Liver (tissue), 9 donors: Measurements from ENCODE around the gene CEMIP. TPM values are rescaled to one million over a fixed set of nuclear protein-coding genes. Genes with fewer than 3 reads are reported as not detected.

Experiments used
- DNase-seq: peaks from one replicate; pipeline ENCODE4 v3.0.0-alpha.2; 2017; ENCODE audit warnings: low spot score
- H3K27ac ChIP-seq, 2 donors: one replicate each; pipeline ENCODE4 v1.7.0; 2013; ENCODE audit warnings: inconsistent platforms in 2 of 2, low read length in 2 of 2, control low read depth in 1 of 2, low read depth in 1 of 2, mild to moderate bottlenecking in 1 of 2
- H3K27me3 ChIP-seq, 4 donors: one replicate each; pipeline versions ENCODE4 v1.6.1 to v1.7.0; 2013; ENCODE audit warnings: low read length in 3 of 4, inconsistent platforms in 1 of 4, mild to moderate bottlenecking in 1 of 4, moderate library complexity in 1 of 4; ENCODE audit not compliant: control insufficient read depth in 4 of 4, insufficient read depth in 4 of 4
- H3K36me3 ChIP-seq, 4 donors: one replicate each; pipeline versions ENCODE4 v1.6.1 to v1.7.0; 2013; ENCODE audit warnings: low read length in 3 of 4, mild to moderate bottlenecking in 3 of 4, low read depth in 1 of 4, moderate library complexity in 1 of 4; ENCODE audit not compliant: control insufficient read depth in 4 of 4, insufficient read depth in 3 of 4
- H3K4me1 ChIP-seq, 4 donors: one replicate each; pipeline versions ENCODE4 v1.6.1 to v1.7.0; 2013; ENCODE audit warnings: low read length in 3 of 4, mild to moderate bottlenecking in 3 of 4, moderate library complexity in 1 of 4; ENCODE audit not compliant: control insufficient read depth in 4 of 4, insufficient read depth in 4 of 4
- H3K4me3 ChIP-seq, 3 donors: one replicate each; pipeline versions ENCODE4 v1.6.1 to v1.7.0; 2013; ENCODE audit warnings: low read length in 3 of 3, control low read depth in 1 of 3, low read depth in 1 of 3, mild to moderate bottlenecking in 1 of 3
- H3K9ac ChIP-seq, 2 donors: one replicate each; pipeline ENCODE4 v1.7.0; 2013; ENCODE audit warnings: low read length in 2 of 2, mild to moderate bottlenecking in 2 of 2, moderate library complexity in 2 of 2, control low read depth in 1 of 2, low read depth in 1 of 2
- H3K9me3 ChIP-seq, 4 donors: one replicate each; pipeline versions ENCODE4 v1.6.1 to v1.7.0; 2013; ENCODE audit warnings: low read length in 3 of 4; ENCODE audit not compliant: control insufficient read depth in 4 of 4
- ATF3 ChIP-seq: IDR thresholded peaks from 2 replicates; pipeline ENCODE4 v1.6.1; 2016; ENCODE audit warnings: antibody characterized with exemption
- EGR1 ChIP-seq, 2 donors: IDR thresholded peaks; 2 replicates each; pipeline ENCODE4 v1.6.1; 2016 to 2018; ENCODE audit warnings: antibody characterized with exemption in 2 of 2, low read depth in 2 of 2
- FOXA2 ChIP-seq: IDR thresholded peaks from 2 replicates; pipeline ENCODE4 v1.6.1; 2016; ENCODE audit warnings: antibody characterized with exemption
- GABPA ChIP-seq, 2 donors: IDR thresholded peaks in 1 of 2; conservative IDR thresholded peaks in 1 of 2; 2 replicates each; pipeline ENCODE4 v1.6.1; 2016; ENCODE audit warnings: antibody characterized with exemption in 2 of 2, mild to moderate bottlenecking in 1 of 2, moderate library complexity in 1 of 2
- HNF4G ChIP-seq: IDR thresholded peaks from 2 replicates; pipeline ENCODE4 v1.6.1; 2016; ENCODE audit warnings: antibody characterized with exemption
- JUND ChIP-seq, 2 donors: IDR thresholded peaks; 2 replicates each; pipeline ENCODE4 v1.6.1; 2016; ENCODE audit warnings: antibody characterized with exemption in 2 of 2
- RAD21 ChIP-seq, 2 donors: IDR thresholded peaks; 2 replicates each; pipeline ENCODE4 v1.6.1; 2016; ENCODE audit warnings: antibody characterized with exemption in 2 of 2, mild to moderate bottlenecking in 2 of 2
- REST ChIP-seq: IDR thresholded peaks from 2 replicates; pipeline ENCODE4 v1.6.1; 2016; ENCODE audit warnings: antibody characterized with exemption, mild to moderate bottlenecking
- RXRA ChIP-seq, 2 donors: IDR thresholded peaks; 2 replicates each; pipeline ENCODE4 v1.6.1; 2017 to 2018; ENCODE audit warnings: antibody characterized with exemption in 2 of 2, mild to moderate bottlenecking in 1 of 2
- SP1 ChIP-seq: IDR thresholded peaks from 2 replicates; pipeline ENCODE4 v1.6.1; 2018; ENCODE audit warnings: antibody characterized with exemption, mild to moderate bottlenecking
- ZBTB33 ChIP-seq: IDR thresholded peaks from 2 replicates; pipeline ENCODE4 v1.6.1; 2016; ENCODE audit warnings: antibody characterized with exemption
- WGBS: extraction: QIAGEN DNeasy Blood & Tissue Kit; methylation state at CpG from one replicate; pipeline ENCODE4 v1.1.7; 2013; 5-methylcytosine and 5-hydroxymethylcytosine counted together
- polyA plus RNA-seq, 2 donors: library from polyadenylated mRNA; stranded (reverse) in 1 of 2; unstranded in 1 of 2; fragments of 200-250 nt in 1 of 2; fragments of >200 nt in 1 of 2; fragmentation: Nextera tagmentation in 1 of 2; extraction: Ambion mirVana in 1 of 2; gene quantifications; one replicate each; pipeline versions ENCODE4 v1.2.1 to v1.2.3, GENCODE V29; 2013 to 2015
- total RNA-seq, 2 donors: library from RNA; depleted of rRNA; stranded (reverse); fragments of >200 nt; gene quantifications; one replicate each; pipeline ENCODE4 v1.2.3, GENCODE V29; 2014
- TF ChIP-seq, protein P1 (sequence below): IDR thresholded peaks from 2 replicates; pipeline ENCODE4 v1.6.1; 2016; ENCODE audit warnings: antibody characterized with exemption
- donor health status: healthy.
- donor health status: healthy.
- donor health status: healthy.
- donor health status: healthy.
- donor health status: healthy.

Gene CEMIP
- total and polyA plus RNA-seq, 4 donors = under 0.01 to 0.89 (median 0.21) TPM

DNA sequence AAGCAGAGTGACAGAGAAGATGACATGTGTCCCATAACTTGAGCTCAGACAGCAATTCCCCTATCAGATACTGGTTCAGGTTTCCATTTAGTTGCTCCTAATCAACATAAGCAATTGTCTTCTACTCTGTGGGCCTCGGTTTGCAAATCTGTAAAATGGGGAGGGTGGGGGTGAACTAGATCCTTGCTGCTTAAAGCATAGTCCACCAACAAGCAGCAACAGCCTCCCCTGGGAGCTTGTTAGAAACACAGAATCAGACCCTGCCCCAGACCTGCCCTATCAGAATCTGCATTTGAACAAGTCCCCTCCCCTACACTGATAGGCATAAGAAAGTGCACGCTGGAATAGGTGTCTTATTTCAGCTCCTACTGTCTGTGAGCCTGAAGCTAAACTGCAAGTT, 87.8 kb downstream of the CEMIP start (continued):
- no peak for TF ChIP-seq SP1
- TF ChIP-seq REST = no peak
- TF ChIP-seq HNF4G = no peak

DNA sequence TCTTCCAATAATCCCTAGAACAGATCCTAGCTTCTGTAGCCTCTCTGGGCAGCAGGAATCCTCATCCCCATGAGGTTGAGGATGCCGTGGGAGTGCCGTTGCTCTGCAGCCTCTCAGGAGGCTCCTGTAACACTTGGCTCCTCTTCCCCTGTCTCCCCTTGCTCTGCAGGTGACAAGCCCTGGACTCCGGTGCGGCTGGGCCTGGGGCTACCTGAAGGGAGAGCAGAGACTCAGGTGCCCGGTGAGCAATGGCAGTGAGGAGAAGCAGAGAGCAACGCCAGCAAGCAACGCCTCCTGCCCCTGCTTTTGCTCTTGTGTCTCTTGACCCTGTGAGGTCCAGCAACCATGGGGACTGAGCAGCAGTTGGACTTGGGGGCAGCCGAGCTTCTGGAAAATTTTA, 91.2 kb downstream of the CEMIP start:
- Histone ChIP-seq H3K9me3 (no peaks in the 10 kb centered on the region), H3K4me1 (no peaks in the 10 kb centered on the region), H3K36me3 (no peaks in the 10 kb centered on the region), H3K27ac (no peak overlapping the region), H3K9ac (no peak overlapping the region), H3K4me3 (no peak overlapping the region), H3K27me3 (no peaks in the 10 kb centered on the region)
- no peak for DNase-seq
- TF ChIP-seq, protein P1, sequence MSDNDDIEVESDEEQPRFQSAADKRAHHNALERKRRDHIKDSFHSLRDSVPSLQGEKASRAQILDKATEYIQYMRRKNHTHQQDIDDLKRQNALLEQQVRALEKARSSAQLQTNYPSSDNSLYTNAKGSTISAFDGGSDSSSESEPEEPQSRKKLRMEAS = no peak
- WGBS = 89% methylated on average over 8 of the region's 8 CpGs

DNA sequence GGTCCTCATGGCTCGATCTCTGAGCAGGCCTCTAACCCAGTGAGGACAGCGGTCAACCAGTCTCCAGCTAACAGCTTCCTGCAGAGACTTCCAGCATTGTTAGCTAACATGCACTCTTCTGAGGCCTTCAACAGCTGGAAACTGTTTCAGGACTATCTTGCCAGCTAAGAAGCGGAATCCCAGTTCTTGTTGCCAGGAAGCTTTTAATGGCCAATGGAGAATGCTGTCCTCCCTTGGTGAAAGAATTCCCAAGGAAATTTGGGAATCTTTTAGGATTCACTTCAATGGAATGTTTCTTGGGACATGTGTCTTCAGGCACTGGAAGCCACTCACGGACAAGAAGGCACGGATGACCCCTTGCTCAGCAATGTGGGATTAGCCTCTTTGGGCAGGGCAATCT, 91.7 kb downstream of the CEMIP start:
- DNase-seq = no peak
- 91% methylated on average over 5 of the region's 5 CpGs for WGBS
- Histone ChIP-seq H3K9me3 (no peaks in the 10 kb centered on the region), H3K4me1 (no peaks in the 10 kb centered on the region), H3K4me3 (no peak overlapping the region), H3K9ac (no peak overlapping the region), H3K27me3 (no peaks in the 10 kb centered on the region), H3K27ac (no peak overlapping the region), H3K36me3 (no peaks in the 10 kb centered on the region)
- TF ChIP-seq FOXA2 (no peak), ATF3 (no peak), RXRA (IDR thresholded peaks at IDR 0.05) (no peak), REST (peak; percentile 89), JUND (IDR thresholded peaks at IDR 0.05) (no peak)

DNA sequence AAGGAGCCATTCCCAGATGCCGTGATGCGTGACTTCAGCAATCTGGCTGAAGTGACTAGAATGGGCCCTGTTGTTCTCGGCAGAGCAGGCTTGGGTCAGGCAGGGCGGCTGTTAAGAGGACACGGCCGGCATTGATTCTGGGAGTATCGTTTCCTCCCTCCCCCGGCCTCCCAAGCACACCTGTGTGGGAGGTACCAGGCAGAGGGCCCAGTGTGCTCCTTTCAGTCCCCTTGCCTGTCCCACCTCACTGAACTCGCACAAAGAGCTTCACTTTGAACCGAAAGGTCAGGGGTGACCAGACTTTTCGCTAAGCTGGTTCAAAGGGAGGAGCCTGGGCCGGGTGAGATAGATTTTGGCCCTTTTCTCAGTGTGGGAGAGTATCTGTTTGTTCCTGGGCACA, 92.7 kb downstream of the CEMIP start:
- Histone ChIP-seq H3K9me3 (no peaks in the 10 kb centered on the region), H3K4me3 (no peak overlapping the region), H3K9ac (no peak overlapping the region), H3K4me1 (no peaks in the 10 kb centered on the region), H3K36me3 (no peaks in the 10 kb centered on the region), H3K27ac (no peak overlapping the region), H3K27me3 (no peaks in the 10 kb centered on the region)
- WGBS = 90% methylated on average over 12 of the region's 12 CpGs
- DNase-seq = no peak
- no peak for TF ChIP-seq ATF3
- no peak for TF ChIP-seq HNF4G
- TF ChIP-seq JUND (IDR thresholded peaks at IDR 0.05) = no peak
- TF ChIP-seq RAD21 (IDR thresholded peaks at IDR 0.05) = no peak
- TF ChIP-seq EGR1 (IDR thresholded peaks at IDR 0.05; ENCODE audit: low read depth in 2 of 2) = no peak
- TF ChIP-seq, protein P1 = no peak
- no peak for TF ChIP-seq ZBTB33
- no peak for TF ChIP-seq GABPA (IDR thresholded peaks at IDR 0.05 in 1 of 2, conservative IDR thresholded peaks at IDR 0.05 in 1 of 2)
